Nucleus accumbens (tissue), 56 donors: ENCODE results near the gene BIRC5.

Experiments
- DNase-seq, 56 donors: peaks; one replicate each; lab custom pipeline; 2025; lab: John Stamatoyannopoulos, UW

Gene BIRC5

DNA sequence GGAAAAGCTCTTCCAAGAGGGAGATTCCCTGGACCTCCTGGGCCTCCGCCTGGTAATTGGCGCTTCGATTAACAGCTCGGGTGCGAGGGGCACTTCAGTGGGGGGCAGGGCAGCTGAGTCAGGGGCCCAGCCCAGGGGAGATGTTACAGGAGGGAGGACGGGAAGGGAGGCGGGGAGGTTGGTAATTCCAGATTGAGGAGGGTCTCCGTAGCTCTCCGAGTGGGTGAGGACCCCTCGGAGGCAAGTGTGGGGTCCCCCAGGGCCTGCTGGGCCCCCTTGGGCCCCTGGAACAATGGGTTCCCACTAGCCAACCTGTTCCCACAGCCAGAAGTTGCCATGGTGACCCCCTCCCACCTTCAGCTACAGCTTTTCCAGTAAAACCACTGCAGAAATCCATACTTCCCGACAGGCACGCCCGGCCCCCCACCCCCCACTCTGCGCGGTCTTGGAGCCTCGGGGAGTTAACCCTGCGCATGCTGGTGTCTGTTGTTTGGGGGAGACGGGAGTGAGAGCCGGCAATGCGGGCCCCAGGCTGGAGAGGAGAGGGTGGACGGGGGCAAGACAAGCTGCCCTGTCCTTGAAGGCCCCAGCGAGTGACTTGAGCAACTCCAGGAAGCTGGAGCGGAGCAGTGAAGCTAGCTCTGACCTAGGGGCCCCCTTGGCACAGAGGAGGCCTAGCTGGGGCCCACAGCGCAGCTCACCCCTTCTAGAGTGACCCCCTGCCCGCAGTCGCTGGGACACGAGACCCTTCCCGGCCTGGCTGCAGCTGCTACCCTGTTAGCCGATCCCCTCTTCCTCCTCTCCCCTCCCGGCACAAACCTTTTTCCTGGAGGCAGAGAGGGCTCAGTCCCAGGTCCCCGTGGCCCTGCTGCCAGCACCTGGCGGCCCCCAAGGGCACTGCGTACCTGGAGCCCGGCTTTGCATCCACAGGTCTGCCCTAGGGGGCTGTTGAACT, 55.2 kb downstream of the BIRC5 start:
- peak in 4 of 56 donors; percentile 16 to 36 (median 28) for DNase-seq

- no peak for DNase-seq
Measured at GRCh38 chr17:78269955-78270381, 55.9 kb downstream of the BIRC5 start.

DNA sequence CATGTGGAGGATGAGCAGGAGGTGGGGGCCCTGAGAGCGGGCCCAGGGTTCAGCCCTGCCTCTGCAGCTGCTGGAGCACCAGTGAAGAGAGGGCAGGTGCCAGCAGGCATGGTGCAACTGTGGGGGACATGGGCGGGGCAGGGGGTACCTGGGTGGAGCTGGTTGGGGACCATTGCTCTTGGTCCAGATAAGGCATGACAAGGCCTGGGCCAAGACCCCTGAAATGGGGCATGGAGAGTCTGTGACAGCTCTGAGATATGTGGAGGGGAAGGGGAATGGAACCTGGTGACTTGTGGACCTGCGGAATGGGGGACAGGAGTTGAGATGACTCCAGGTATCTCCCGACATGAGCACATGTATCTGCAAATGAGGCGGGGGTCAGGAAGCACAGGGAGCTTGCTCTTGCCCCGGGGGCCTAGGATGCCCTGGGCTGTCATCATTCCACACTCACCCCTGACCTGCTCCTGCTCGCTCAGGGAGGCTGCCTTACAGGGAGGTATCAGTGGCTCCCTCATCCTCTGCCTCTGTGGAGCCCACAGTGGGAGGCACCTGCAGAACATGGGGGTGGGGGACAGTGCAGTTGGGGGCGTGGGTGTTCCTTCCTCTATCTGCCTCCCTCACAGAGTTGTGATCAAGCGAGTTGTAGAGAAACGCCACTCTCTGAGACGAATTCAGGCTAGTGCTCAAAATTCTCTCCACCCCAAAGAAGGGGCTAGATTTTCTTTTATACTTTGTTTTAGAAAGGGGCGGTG, 57.5 kb downstream of the BIRC5 start:
- DNase-seq = no peak

GRCh38 chr17:78272181-78272913, 58.3 kb downstream of the BIRC5 start:
- DNase-seq = peak in 2 of 56 donors; percentile 8 to 15

- no peak for DNase-seq
Measured at GRCh38 chr17:78272914-78273258, 58.8 kb downstream of the BIRC5 start.

GRCh38 chr17:78273813-78274212, 59.8 kb downstream of the BIRC5 start:
- DNase-seq = no peak
